ENCODE measurements around the gene SLX4IP.

Gene SLX4IP

DNA sequence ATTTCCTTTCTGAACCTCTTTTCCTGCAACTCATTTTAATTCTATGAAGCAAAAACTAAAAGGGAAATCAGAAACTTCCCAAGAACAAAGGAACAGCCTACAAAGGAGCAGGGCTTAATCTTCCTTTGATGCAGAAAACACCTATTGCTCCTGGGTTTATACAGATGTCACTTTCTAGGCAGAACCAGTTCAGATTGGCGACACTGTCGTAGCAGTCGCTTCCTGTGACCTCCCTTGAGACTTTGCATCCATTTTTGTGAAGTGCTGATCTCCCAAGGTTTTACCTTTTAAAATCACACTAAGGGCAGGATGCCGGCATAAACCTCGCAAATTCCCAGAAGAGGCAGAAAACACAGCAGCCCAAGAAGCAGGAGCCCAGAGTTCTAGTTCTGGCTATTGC is 198.6 kb downstream of the SLX4IP start:
- no peak for DNase-seq (ENCODE audit: low read depth in 3 of 3)

DNA sequence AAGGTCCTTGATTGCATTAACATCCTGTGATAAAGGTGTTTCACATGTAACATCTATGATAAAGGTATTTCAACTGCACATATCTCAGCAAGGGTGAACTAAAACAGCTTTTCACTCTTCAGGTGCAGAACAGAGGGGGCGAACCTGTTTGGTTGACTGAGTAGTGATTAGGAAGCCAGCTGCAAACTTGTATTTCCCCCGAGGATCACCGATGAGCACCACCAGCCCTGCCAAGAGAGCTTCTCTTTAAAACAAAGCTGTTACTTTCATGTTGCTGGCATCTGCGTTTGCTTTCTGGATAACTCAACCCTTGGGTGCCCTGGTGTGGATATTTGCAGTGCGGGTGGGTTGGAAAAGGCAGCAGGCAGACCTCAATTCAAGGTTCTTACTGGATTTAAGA is 199.1 kb downstream of the SLX4IP start:
- DNase-seq (ENCODE audit: low read depth in 3 of 3): no peak

GRCh38 chr20:10634683-10635411 is 199.7 kb downstream of the SLX4IP start:
- DNase-seq (ENCODE audit: low read depth in 3 of 3): no peak

GRCh38 chr20:10635476-10636208 is 200.5 kb downstream of the SLX4IP start:
- no peak for DNase-seq (ENCODE audit: low read depth in 3 of 3)

GRCh38 chr20:10636326-10636818 is 201.3 kb downstream of the SLX4IP start:
- no peak for DNase-seq (ENCODE audit: low read depth in 3 of 3)

- DNase-seq (ENCODE audit: low read depth in 3 of 3): no peak
Observed at GRCh38 chr20:10637031-10637559, 202.0 kb downstream of the SLX4IP start.

DNA sequence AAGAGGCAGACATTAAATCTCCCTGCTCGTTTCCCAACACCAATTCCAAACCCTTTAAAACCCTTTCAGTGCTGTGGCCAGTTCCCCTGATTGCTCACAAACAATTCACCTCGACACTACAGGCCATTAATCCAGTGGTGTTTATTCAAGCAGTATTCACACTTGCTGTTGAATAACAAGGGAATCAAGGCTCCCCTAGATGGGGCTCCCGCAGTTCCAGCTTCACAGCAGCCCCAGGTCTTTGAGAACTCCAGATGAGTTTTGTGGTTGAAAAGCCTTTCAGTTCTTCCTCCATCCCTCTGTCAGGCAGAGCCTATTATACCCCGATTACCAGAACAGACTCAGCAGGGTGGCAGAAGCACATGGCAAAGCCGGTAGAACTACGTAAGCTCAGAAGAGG is 202.5 kb downstream of the SLX4IP start:
- no peak for DNase-seq (ENCODE audit: low read depth in 3 of 3)

GRCh38 chr20:10639077-10639736 is 204.1 kb downstream of the SLX4IP start:
- no peak for DNase-seq (ENCODE audit: low read depth in 3 of 3)

DNA sequence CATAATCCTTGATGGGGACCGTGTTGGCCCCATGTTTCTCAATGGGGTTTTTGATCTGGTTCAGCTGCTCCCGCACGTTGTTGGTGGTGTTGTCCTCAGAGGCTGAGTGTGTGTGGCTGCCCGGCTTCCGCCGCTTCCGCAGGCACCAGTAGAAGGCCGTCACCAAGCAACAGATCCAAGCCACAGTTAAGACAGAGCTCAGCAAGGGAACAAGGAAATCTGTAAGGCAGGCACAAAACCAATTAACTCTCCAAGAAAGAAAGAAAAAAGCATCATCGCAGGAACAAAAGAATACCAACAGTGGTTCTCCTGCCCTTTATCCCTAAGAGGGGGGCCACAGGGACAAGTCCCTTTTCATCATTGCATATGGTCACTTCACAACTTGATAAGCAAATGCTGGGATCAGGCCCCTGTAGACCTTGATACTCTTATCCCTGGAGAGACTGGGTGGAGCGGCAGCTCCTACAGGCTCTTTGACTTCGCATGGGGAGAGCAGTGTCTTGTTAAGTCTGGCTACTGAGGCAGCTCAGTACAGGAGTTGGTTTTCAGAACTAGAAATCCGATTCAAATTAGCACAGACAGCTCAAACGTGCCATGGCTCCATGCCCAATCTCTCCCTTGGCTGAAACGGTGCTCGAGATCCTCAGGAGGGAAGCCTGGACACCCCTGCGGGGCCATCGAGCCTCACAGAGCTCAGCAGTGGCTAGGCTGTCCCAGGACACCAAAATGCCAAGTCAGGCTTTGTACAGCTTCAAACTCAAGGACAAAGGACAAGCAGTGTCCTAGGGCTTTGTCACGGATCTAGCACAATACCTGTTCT is 204.8 kb downstream of the SLX4IP start:
- DNase-seq (ENCODE audit: low read depth in 3 of 3): no peak

DNA sequence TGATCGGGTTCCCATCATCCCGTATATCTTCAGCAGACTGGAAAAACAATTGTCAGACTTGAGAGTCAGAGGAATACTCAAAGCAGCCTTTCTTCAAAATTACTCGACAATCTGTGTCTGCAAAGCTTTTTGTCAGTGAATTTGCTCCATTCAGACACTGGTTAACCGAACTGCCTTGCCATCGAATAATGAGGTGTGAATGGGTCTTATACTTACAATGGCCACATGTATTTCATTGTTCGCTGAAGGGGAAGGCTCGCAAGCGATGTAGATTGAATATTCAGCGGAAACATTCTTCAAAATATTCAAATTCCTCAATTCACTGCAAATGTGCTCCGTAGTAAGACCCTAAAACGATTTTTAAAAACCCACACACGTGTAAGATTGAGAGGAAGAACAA is 205.8 kb downstream of the SLX4IP start:
- DNase-seq (ENCODE audit: low read depth in 3 of 3): no peak

DNA sequence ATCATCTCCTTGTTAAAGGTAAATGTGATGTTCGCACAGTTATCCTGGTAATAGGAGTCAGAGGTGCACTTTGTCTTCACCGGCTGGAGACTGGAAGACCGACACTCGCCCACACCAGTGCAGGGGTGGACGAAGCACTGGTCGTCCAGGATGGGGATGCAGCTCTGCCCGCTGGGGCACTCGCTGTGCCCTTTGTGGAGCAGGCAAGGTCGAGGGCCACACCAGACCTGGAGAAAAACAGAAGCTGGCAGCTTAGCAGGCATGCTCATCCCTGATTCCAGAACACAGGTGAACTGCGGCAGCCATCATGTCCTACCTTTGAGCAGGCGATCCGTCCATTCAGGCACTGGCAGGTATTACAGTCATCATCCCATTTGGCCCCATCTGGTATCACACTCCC is 206.4 kb downstream of the SLX4IP start:
- no peak for DNase-seq (ENCODE audit: low read depth in 3 of 3)

DNA sequence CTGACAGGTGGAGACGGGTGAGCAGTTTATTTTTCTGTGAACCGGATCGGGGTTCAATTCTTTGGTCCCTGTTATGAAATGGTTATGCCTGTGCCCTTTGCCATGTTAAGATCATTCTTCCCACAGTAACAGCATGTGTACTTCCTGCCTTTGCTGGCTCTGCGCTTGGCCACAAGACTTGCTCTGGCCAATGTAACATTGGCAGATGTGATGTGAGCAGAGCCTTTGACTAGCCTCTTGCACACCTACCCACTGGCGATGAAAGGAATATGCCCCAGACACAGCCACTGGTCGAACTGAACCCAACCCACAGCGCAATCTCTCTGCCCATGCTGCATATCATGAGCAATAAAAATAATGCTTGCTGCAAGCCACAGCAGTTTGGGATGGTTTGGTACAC is 206.8 kb downstream of the SLX4IP start:
- no peak for DNase-seq (ENCODE audit: low read depth in 3 of 3)

GRCh38 chr20:10642856-10643559 is 207.9 kb downstream of the SLX4IP start:
- DNase-seq (ENCODE audit: low read depth in 3 of 3): no peak

GRCh38 chr20:10643560-10643873 is 208.4 kb downstream of the SLX4IP start:
- DNase-seq (ENCODE audit: low read depth in 3 of 3): no peak

DNA sequence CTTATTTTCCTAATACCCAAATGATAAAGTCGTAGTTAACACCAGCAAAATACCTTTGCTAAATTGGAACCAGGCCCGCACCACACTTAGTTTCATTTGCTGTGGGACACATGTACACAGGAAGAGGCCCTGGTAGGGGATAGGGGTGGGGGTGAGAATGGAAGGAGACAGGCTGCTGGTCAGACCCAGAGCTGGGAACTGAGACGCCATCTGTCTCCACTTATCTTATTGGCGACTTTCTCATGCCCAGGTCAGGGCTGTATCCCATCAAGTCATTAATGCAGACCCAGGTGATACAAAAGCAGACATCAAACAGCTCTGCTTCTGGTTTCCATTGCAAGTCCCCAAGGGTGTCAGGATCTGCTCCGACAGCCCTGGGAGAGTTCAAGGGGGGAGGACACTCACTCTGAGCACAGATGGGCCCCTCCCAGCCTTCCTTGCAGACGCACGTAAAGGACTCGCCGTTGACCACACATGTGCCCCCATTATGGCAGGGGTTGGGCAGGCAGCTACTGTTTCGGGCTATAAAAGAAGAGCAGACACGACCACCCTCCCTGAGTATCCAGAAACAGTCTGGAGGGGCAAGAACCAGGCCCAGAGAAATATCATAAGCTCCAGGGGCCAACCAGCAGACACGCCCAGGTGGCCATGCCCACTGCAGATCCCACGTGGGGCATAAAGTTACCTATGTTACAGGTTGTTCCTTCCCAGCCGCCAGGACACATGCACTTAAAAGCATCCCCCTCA is 209.5 kb downstream of the SLX4IP start:
- no peak for DNase-seq (ENCODE audit: low read depth in 3 of 3)

DNA sequence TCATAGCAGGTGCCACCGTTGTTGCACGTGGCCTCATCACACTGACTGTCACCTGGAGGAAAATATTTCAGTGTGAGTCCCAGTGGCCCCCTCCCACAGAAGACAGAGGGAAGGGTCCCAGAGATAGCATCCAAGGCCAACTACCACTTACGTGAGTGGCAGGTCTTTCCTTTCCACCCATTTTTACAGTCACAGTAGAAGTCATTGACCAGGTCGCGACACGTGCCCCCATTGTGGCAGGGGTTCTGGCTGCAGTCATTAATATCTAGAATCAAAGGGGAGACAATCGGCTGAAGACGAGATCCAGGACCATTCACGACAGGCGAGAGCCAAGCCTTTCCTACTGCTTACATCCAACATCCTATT is 210.1 kb downstream of the SLX4IP start:
- DNase-seq (ENCODE audit: low read depth in 3 of 3): no peak

- no peak for DNase-seq (ENCODE audit: low read depth in 3 of 3)
Observed at GRCh38 chr20:10646006-10646405, 210.9 kb downstream of the SLX4IP start.

- no peak for DNase-seq (ENCODE audit: low read depth in 3 of 3)
Observed at GRCh38 chr20:10646886-10647420, 211.8 kb downstream of the SLX4IP start.

GRCh38 chr20:10647471-10647870 is 212.4 kb downstream of the SLX4IP start:
- DNase-seq (ENCODE audit: low read depth in 3 of 3): no peak

GRCh38 chr20:10647909-10648308 is 212.8 kb downstream of the SLX4IP start:
- no peak for DNase-seq (ENCODE audit: low read depth in 3 of 3)

Measured in stimulated activated CD4-positive, alpha-beta T cell treated with anti-CD3 and anti-CD28 coated beads, TNF-alpha, amount 100 ng/mL, for 4 hours (primary cell).